ENCODE data around the gene ADCY5.

ADCY5 gene

DNA sequence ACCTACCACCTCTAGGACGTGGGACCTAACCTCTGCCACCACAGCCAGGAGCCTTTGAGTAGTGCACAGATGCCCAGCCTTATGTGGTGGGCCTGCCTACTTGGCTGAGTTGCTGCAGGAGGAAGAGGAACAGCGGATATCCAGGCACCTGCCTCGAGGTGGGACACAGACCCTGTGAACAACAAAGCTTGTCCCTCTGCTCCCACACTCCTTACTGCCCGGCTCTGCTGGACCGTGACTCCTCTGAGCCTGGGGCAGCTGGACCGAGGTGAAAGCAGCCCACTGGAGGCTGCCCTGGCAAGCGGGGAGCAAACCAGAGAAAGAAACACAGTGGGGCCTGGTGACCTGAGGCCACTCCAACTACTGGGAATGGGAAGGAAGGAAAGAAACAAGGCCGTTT is 149.3 kb downstream of the ADCY5 start:
- no peak for TF ChIP-seq CTCF (conservative IDR thresholded peaks at IDR 0.05; ENCODE audit: low read depth, low read length)

DNA sequence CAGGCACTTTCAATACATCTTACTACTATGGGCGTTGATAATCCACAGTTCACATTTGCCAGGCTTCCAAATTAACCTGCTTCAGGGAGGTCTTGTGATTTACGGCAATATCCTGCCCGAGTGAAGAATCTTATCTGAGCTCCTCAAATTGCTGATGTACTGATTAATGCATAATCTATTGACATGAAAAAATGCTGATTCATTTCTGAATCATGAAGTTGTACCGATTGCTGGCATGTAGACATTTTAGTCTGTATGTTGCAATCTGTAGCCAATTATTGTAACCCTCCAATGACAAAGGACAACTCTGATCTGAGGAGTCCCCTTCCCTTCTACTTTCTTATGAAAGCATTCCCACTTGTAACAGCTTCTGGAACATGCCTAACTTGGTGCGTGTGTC is 150.0 kb downstream of the ADCY5 start:
- DNase-seq (ENCODE audit: low read depth), result no peak
- H3K4me3 ChIP-seq (ENCODE audit: low read depth, low read length), result no peak overlapping the region
- TF ChIP-seq CTCF (conservative IDR thresholded peaks at IDR 0.05; ENCODE audit: low read depth, low read length), result no peak

More for the DNA sequence above, 149.3 kb downstream of the ADCY5 start:
- DNase-seq (ENCODE audit: low read depth), result no peak
- no peak overlapping the region for H3K4me3 ChIP-seq (ENCODE audit: low read depth, low read length)

GRCh38 chr3:123297627-123297899 is 151.3 kb downstream of the ADCY5 start:
- no peak for TF ChIP-seq CTCF (conservative IDR thresholded peaks at IDR 0.05; ENCODE audit: low read depth, low read length)
- H3K4me3 ChIP-seq (ENCODE audit: low read depth, low read length), result no peak overlapping the region
- no peak for DNase-seq (ENCODE audit: low read depth)

DNA sequence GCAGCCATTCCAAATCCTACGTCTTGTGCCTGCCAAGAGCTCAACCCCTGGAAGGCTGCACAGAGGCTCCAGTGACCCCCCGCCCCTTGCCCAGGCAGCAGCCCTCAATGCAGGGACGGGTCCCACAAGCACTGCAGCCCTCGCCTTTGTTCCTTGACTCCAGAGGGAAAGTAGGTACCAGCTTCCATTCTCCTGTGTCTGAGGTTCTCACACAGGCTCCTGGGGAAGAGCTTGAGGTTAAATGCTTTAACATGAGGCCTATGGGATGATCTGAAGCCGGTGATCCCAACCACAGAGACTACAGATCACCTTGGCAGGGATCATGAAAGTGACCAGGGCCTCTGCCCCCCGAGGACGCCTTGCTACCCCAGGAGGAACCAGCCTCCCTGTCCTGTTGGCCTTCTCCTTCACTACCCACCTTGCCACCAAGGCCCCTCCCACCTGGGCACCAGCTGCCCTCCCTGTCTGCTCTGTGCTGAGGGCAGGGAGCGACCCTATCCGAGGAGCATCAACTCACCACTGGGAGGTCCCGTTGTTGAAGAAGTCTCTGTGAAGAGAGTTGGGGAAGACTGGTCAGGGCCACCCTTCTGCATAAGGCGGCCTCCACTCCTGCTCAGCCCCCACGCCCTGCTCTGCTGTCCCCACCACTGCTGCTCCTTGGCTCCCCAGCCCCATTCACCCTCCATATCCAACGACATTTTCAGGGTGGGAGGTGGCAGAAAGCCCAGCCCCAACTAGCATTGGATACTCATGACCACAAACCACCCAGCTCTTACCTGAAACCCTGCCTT is 151.9 kb downstream of the ADCY5 start:
- DNase-seq (ENCODE audit: low read depth), result no peak
- no peak overlapping the region for H3K4me3 ChIP-seq (ENCODE audit: low read depth, low read length)
- no peak for TF ChIP-seq CTCF (conservative IDR thresholded peaks at IDR 0.05; ENCODE audit: low read depth, low read length)

DNA sequence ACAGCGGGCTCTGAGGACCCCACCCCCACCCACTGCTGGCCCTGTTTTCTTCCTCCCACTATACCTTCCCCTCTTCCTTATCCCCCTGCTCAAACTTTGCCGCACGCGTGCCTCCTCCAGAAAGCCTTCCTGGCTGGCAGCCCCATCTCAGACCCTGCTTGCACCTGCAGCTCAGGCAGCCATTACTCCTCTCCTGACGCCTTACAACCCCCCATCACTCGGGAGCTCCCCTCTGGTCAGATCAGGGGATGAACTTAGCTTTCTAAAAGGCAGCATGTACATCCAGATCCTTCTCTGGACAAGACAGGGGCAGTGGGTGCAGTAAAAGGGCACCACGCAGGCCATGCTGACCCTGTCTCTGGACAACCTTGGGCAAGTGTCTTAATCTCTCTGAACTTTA is 152.6 kb downstream of the ADCY5 start:
- no peak for TF ChIP-seq CTCF (conservative IDR thresholded peaks at IDR 0.05; ENCODE audit: low read depth, low read length)
- DNase-seq (ENCODE audit: low read depth), result no peak

DNA sequence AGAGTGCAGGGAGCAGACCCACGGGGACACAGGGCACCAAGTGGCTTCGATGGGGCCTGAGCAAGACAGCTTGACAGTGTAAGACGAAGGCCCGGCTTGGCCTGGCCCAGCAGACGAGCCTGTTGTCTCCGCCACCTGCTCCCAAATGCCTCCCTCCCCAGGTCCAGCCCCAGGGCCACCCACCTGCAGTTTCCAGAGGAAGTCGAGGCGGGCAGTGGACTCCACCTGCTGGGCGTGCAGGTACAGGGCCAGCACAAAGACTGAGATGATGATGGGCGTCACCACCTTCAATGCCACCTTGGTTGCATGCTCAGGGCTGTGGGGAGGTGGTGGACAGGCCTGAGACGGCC is 153.0 kb downstream of the ADCY5 start:
- no peak for TF ChIP-seq CTCF (conservative IDR thresholded peaks at IDR 0.05; ENCODE audit: low read depth, low read length)
- no peak overlapping the region for H3K4me3 ChIP-seq (ENCODE audit: low read depth, low read length)
- no peak for DNase-seq (ENCODE audit: low read depth)

More for the DNA sequence above, 152.6 kb downstream of the ADCY5 start:
- H3K4me3 ChIP-seq (ENCODE audit: low read depth, low read length), result no peak overlapping the region

DNA sequence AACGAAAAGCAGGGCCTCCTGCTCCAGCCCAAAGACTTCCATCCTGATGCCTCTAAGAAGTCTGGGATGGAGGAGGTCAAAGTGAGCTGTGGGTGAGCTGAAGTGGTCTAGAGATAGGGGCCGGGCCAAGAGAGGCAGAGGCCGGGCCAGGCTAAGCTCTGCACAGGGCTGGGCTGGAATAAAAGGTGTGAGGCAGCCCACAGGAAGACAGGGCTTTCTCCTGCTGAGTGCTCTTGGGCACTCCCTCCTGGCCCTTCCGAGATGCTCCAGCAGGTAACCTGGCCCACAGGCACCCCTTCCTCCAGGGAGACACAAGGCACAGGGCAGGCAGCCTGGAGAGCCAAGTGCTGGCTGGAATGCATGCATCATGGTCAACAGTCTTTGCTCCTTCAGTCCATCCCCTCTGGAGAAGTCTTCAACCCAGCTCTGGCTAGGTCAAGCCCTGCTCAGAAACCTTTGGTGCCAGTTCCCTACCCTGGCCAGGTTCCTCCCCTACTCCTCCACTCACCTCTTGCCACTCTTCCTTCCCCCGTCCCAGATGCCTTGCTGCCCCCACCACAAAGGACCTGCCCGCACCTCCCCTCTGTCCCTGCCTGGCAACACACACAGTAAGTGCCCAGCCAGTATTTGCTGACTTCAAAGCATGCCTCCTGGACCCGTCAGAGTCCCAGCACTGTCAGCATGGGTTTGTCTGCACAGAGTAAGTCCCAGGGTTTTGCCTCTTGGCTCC is 153.6 kb downstream of the ADCY5 start:
- H3K4me3 ChIP-seq (ENCODE audit: low read depth, low read length), result no peak overlapping the region
- TF ChIP-seq CTCF (conservative IDR thresholded peaks at IDR 0.05; ENCODE audit: low read depth, low read length), result no peak
- DNase-seq (ENCODE audit: low read depth), result no peak
